ENCODE results near the gene SDE2. TPM values are rescaled to one million over a fixed set of nuclear protein-coding genes. Genes with fewer than 3 reads are reported as not detected.
"Not testable (repeated sequence)": the region's sequence is repeated elsewhere in the genome, so short reads cannot be mapped to it uniquely, and the experiment has no call there.

The SDE2 gene
- total RNA-seq, 1 donor = 72.5 TPM

GRCh38 chr1:225945564-225945963 lies 53.6 kb downstream of the SDE2 start:
- Histone ChIP-seq H3K4me1 (ENCODE audit: insufficient read depth, low read length) (peaks cover 11% of the 10 kb centered on the region), H3K9me3 (ENCODE audit: low read depth, low read length) (no peaks in the 10 kb centered on the region), H3K27me3 (ENCODE audit: insufficient read depth, low read length) (no peaks in the 10 kb centered on the region), H3K4me3 (ENCODE audit: low read length) (no peak overlapping the region)

- Histone ChIP-seq H3K4me1 (ENCODE audit: insufficient read depth, low read length) (peaks cover 11% of the 10 kb centered on the region), H3K4me3 (ENCODE audit: low read length) (no peak overlapping the region)
Observed at GRCh38 chr1:225944951-225945350, 54.2 kb downstream of the SDE2 start.

GRCh38 chr1:225944387-225944786 lies 54.8 kb downstream of the SDE2 start:
- H3K4me1 ChIP-seq (ENCODE audit: insufficient read depth, low read length) = peaks cover 11% of the 10 kb centered on the region
- H3K4me3 ChIP-seq (ENCODE audit: low read length) = no peak overlapping the region
- no peaks in the 10 kb centered on the region for H3K27me3 ChIP-seq (ENCODE audit: insufficient read depth, low read length)
- H3K9me3 ChIP-seq (ENCODE audit: low read depth, low read length) = no peaks in the 10 kb centered on the region

More at GRCh38 chr1:225944951-225945350, 54.2 kb downstream of the SDE2 start:
- Histone ChIP-seq H3K27me3 (ENCODE audit: insufficient read depth, low read length) (no peaks in the 10 kb centered on the region), H3K9me3 (ENCODE audit: low read depth, low read length) (no peaks in the 10 kb centered on the region)

- Histone ChIP-seq H3K4me3 (ENCODE audit: low read length) (no peak overlapping the region), H3K9me3 (ENCODE audit: low read depth, low read length) (no peaks in the 10 kb centered on the region), H3K4me1 (ENCODE audit: insufficient read depth, low read length) (peaks cover 11% of the 10 kb centered on the region), H3K27me3 (ENCODE audit: insufficient read depth, low read length) (no peaks in the 10 kb centered on the region)
Observed at GRCh38 chr1:225943582-225943981, 55.6 kb downstream of the SDE2 start.

GRCh38 chr1:225942574-225942973 lies 56.6 kb downstream of the SDE2 start:
- Histone ChIP-seq H3K27me3 (ENCODE audit: insufficient read depth, low read length) (no peaks in the 10 kb centered on the region), H3K4me1 (ENCODE audit: insufficient read depth, low read length) (peaks cover 11% of the 10 kb centered on the region), H3K9me3 (ENCODE audit: low read depth, low read length) (no peaks in the 10 kb centered on the region), H3K4me3 (ENCODE audit: low read length) (no peak overlapping the region)

GRCh38 chr1:225941942-225942222 lies 57.3 kb downstream of the SDE2 start:
- Histone ChIP-seq H3K9me3 (ENCODE audit: low read depth, low read length) (no peaks in the 10 kb centered on the region), H3K4me1 (ENCODE audit: insufficient read depth, low read length) (peaks cover 11% of the 10 kb centered on the region), H3K4me3 (ENCODE audit: low read length) (no peak overlapping the region), H3K27me3 (ENCODE audit: insufficient read depth, low read length) (no peaks in the 10 kb centered on the region)

- Histone ChIP-seq H3K27me3 (ENCODE audit: insufficient read depth, low read length) (no peaks in the 10 kb centered on the region), H3K4me1 (ENCODE audit: insufficient read depth, low read length) (peaks cover 11% of the 10 kb centered on the region), H3K4me3 (ENCODE audit: low read length) (no peak within 1 kb of the TSS), H3K9me3 (ENCODE audit: low read depth, low read length) (no peaks in the 10 kb centered on the region)
Observed at GRCh38 chr1:225941187-225941941, 57.8 kb downstream of the SDE2 start, which contains the start of gene LEFTY2. TSS of gene LEFTY2 (minus strand) at chr1:225941220. CDS start at chr1:225941140, 80 bp downstream.

GRCh38 chr1:225940385-225941151 lies 58.6 kb downstream of the SDE2 start:
- Histone ChIP-seq H3K9me3 (ENCODE audit: low read depth, low read length) (no peaks in the 10 kb centered on the region), H3K4me3 (ENCODE audit: low read length) (no peak overlapping the region), H3K4me1 (ENCODE audit: insufficient read depth, low read length) (peaks cover 11% of the 10 kb centered on the region), H3K27me3 (ENCODE audit: insufficient read depth, low read length) (no peaks in the 10 kb centered on the region)

GRCh38 chr1:225939939-225940310 lies 59.2 kb downstream of the SDE2 start:
- H3K9me3 ChIP-seq (ENCODE audit: low read depth, low read length); H3K4me3 ChIP-seq (ENCODE audit: low read length); H3K4me1 ChIP-seq (ENCODE audit: insufficient read depth, low read length); H3K27me3 ChIP-seq (ENCODE audit: insufficient read depth, low read length): not testable (repeated sequence)

- H3K27me3 ChIP-seq (ENCODE audit: insufficient read depth, low read length); H3K4me1 ChIP-seq (ENCODE audit: insufficient read depth, low read length); H3K9me3 ChIP-seq (ENCODE audit: low read depth, low read length); H3K4me3 ChIP-seq (ENCODE audit: low read length): not testable (repeated sequence)
Observed at GRCh38 chr1:225939097-225939938, 59.8 kb downstream of the SDE2 start.

- no peak overlapping the region for H3K4me3 ChIP-seq (ENCODE audit: low read length)
- H3K27me3 ChIP-seq (ENCODE audit: insufficient read depth, low read length) = no peaks in the 10 kb centered on the region
- H3K9me3 ChIP-seq (ENCODE audit: low read depth, low read length) = no peaks in the 10 kb centered on the region
- H3K4me1 ChIP-seq (ENCODE audit: insufficient read depth, low read length) = no peaks in the 10 kb centered on the region
Observed at GRCh38 chr1:225937048-225937968, 61.8 kb downstream of the SDE2 start.

- no peaks in the 10 kb centered on the region for H3K27me3 ChIP-seq (ENCODE audit: insufficient read depth, low read length)
- no peaks in the 10 kb centered on the region for H3K9me3 ChIP-seq (ENCODE audit: low read depth, low read length)
- no peaks in the 10 kb centered on the region for H3K4me1 ChIP-seq (ENCODE audit: insufficient read depth, low read length)
- no peak overlapping the region for H3K4me3 ChIP-seq (ENCODE audit: low read length)
Observed at GRCh38 chr1:225936523-225936922, 62.6 kb downstream of the SDE2 start.

- H3K27me3 ChIP-seq (ENCODE audit: insufficient read depth, low read length); H3K9me3 ChIP-seq (ENCODE audit: low read depth, low read length); H3K4me1 ChIP-seq (ENCODE audit: insufficient read depth, low read length); H3K4me3 ChIP-seq (ENCODE audit: low read length): not testable (repeated sequence)
Observed at GRCh38 chr1:225936086-225936485, 63.1 kb downstream of the SDE2 start.

GRCh38 chr1:225934711-225935110 lies 64.4 kb downstream of the SDE2 start:
- no peaks in the 10 kb centered on the region for H3K9me3 ChIP-seq (ENCODE audit: low read depth, low read length)
- no peaks in the 10 kb centered on the region for H3K4me1 ChIP-seq (ENCODE audit: insufficient read depth, low read length)
- H3K27me3 ChIP-seq (ENCODE audit: insufficient read depth, low read length) = no peaks in the 10 kb centered on the region
- H3K4me3 ChIP-seq (ENCODE audit: low read length) = no peak overlapping the region
